Measurements from ENCODE around the gene C15orf40.

Gene C15orf40

GRCh38 chr15:82995076-82995475 lies 16.4 kb downstream of the C15orf40 start:
- Histone ChIP-seq H3K9me3 (ENCODE audit: control insufficient read depth, low read length) (no peaks in the 10 kb centered on the region), H3K27ac (ENCODE audit: low read depth, low read length, severe bottlenecking) (no peak overlapping the region), H3K36me3 (ENCODE audit: control insufficient read depth, insufficient read depth, low read length) (peaks cover 11% of the 10 kb centered on the region), H3K4me3 (ENCODE audit: extremely low read depth, insufficient read depth, low read length, poor library complexity, severe bottlenecking) (no peak overlapping the region), H3K4me1 (ENCODE audit: control insufficient read depth, insufficient read depth, low read length, poor library complexity, severe bottlenecking) (peaks cover 4% of the 10 kb centered on the region)
- WGBS, 2 experiments (ENCODE audit: insufficient coverage in 2 of 2): 92 to 93% methylated on average over 2 of the region's 2 CpGs

- no peaks in the 10 kb centered on the region for H3K9me3 ChIP-seq (ENCODE audit: control insufficient read depth, low read length)
- 85 to 96% methylated on average over 4 of the region's 4 CpGs for WGBS, 2 experiments (ENCODE audit: insufficient coverage in 2 of 2)
- H3K4me3 ChIP-seq (ENCODE audit: extremely low read depth, insufficient read depth, low read length, poor library complexity, severe bottlenecking): no peak overlapping the region
- peaks cover 4% of the 10 kb centered on the region for H3K4me1 ChIP-seq (ENCODE audit: control insufficient read depth, insufficient read depth, low read length, poor library complexity, severe bottlenecking)
- H3K36me3 ChIP-seq (ENCODE audit: control insufficient read depth, insufficient read depth, low read length): peaks cover 21% of the 10 kb centered on the region
- H3K27ac ChIP-seq (ENCODE audit: low read depth, low read length, severe bottlenecking): no peak overlapping the region
These were observed 18.3 kb downstream of the C15orf40 start for GRCh38 chr15:82993144-82993543.

GRCh38 chr15:82992436-82992998 lies 18.9 kb downstream of the C15orf40 start:
- Histone ChIP-seq H3K9me3 (ENCODE audit: control insufficient read depth, low read length) (no peaks in the 10 kb centered on the region), H3K36me3 (ENCODE audit: control insufficient read depth, insufficient read depth, low read length) (peaks cover 27% of the 10 kb centered on the region), H3K4me3 (ENCODE audit: extremely low read depth, insufficient read depth, low read length, poor library complexity, severe bottlenecking) (no peak overlapping the region), H3K4me1 (ENCODE audit: control insufficient read depth, insufficient read depth, low read length, poor library complexity, severe bottlenecking) (peaks cover 4% of the 10 kb centered on the region), H3K27ac (ENCODE audit: low read depth, low read length, severe bottlenecking) (no peak overlapping the region)
- 100% methylated on average over 1 of the region's 3 CpGs; no CpG with 5 or more reads in 1 of the 2 experiments for WGBS, 2 experiments (ENCODE audit: insufficient coverage in 2 of 2)

- Histone ChIP-seq H3K4me3 (ENCODE audit: extremely low read depth, insufficient read depth, low read length, poor library complexity, severe bottlenecking) (peak overlapping the region; percentile 88), H3K36me3 (ENCODE audit: control insufficient read depth, insufficient read depth, low read length) (peaks cover 25% of the 10 kb centered on the region), H3K27ac (ENCODE audit: low read depth, low read length, severe bottlenecking) (peak overlapping the region; percentile 25), H3K4me1 (ENCODE audit: control insufficient read depth, insufficient read depth, low read length, poor library complexity, severe bottlenecking) (no peaks in the 10 kb centered on the region), H3K9me3 (ENCODE audit: control insufficient read depth, low read length) (no peaks in the 10 kb centered on the region)
- WGBS, 2 experiments (ENCODE audit: insufficient coverage in 2 of 2): 4 to 6% methylated on average over 5 to 9 of the region's 12 CpGs
These were observed 25.0 kb downstream of the C15orf40 start for GRCh38 chr15:82986442-82986780.

- Histone ChIP-seq H3K27ac (ENCODE audit: low read depth, low read length, severe bottlenecking) (peak within 1 kb of the TSS; percentile 25), H3K9me3 (ENCODE audit: control insufficient read depth, low read length) (no peaks in the 10 kb centered on the region), H3K4me3 (ENCODE audit: extremely low read depth, insufficient read depth, low read length, poor library complexity, severe bottlenecking) (peak within 1 kb of the TSS; percentile 88), H3K4me1 (ENCODE audit: control insufficient read depth, insufficient read depth, low read length, poor library complexity, severe bottlenecking) (no peaks in the 10 kb centered on the region), H3K36me3 (ENCODE audit: control insufficient read depth, insufficient read depth, low read length) (peaks cover 20% of the 10 kb centered on the region)
- 7 to 8% methylated on average over 34 to 45 of the region's 45 CpGs for WGBS, 2 experiments (ENCODE audit: insufficient coverage in 2 of 2)
These were observed 25.6 kb downstream of the C15orf40 start, which contains the start of gene RAMAC for GRCh38 chr15:82985688-82986441. Gene RAMAC, plus strand, starts transcription at chr15:82986210. Its CDS starts 2,809 bp downstream, at chr15:82989019.

GRCh38 chr15:82980981-82981380 lies 30.5 kb downstream of the C15orf40 start:
- Histone ChIP-seq H3K9me3 (ENCODE audit: control insufficient read depth, low read length) (no peaks in the 10 kb centered on the region), H3K4me1 (ENCODE audit: control insufficient read depth, insufficient read depth, low read length, poor library complexity, severe bottlenecking) (no peaks in the 10 kb centered on the region)
- WGBS, 2 experiments (ENCODE audit: insufficient coverage in 2 of 2): 57 to 70% methylated on average over 1 of the region's 2 CpGs

GRCh38 chr15:82979726-82980125 lies 31.7 kb downstream of the C15orf40 start:
- no peaks in the 10 kb centered on the region for H3K36me3 ChIP-seq (ENCODE audit: control insufficient read depth, insufficient read depth, low read length)
- 90 to 100% methylated on average over 1 of the region's 1 CpG for WGBS, 2 experiments (ENCODE audit: insufficient coverage in 2 of 2)
- no peak overlapping the region for H3K27ac ChIP-seq (ENCODE audit: low read depth, low read length, severe bottlenecking)
- no peaks in the 10 kb centered on the region for H3K9me3 ChIP-seq (ENCODE audit: control insufficient read depth, low read length)
- H3K4me3 ChIP-seq (ENCODE audit: extremely low read depth, insufficient read depth, low read length, poor library complexity, severe bottlenecking): no peak overlapping the region
- no peaks in the 10 kb centered on the region for H3K4me1 ChIP-seq (ENCODE audit: control insufficient read depth, insufficient read depth, low read length, poor library complexity, severe bottlenecking)

More at GRCh38 chr15:82980981-82981380, 30.5 kb downstream of the C15orf40 start:
- no peak overlapping the region for H3K4me3 ChIP-seq (ENCODE audit: extremely low read depth, insufficient read depth, low read length, poor library complexity, severe bottlenecking)
- no peak overlapping the region for H3K27ac ChIP-seq (ENCODE audit: low read depth, low read length, severe bottlenecking)
- no peaks in the 10 kb centered on the region for H3K36me3 ChIP-seq (ENCODE audit: control insufficient read depth, insufficient read depth, low read length)

- Histone ChIP-seq H3K9me3 (ENCODE audit: control insufficient read depth, low read length) (no peaks in the 10 kb centered on the region), H3K36me3 (ENCODE audit: control insufficient read depth, insufficient read depth, low read length) (no peaks in the 10 kb centered on the region), H3K4me1 (ENCODE audit: control insufficient read depth, insufficient read depth, low read length, poor library complexity, severe bottlenecking) (no peaks in the 10 kb centered on the region), H3K4me3 (ENCODE audit: extremely low read depth, insufficient read depth, low read length, poor library complexity, severe bottlenecking) (no peak overlapping the region), H3K27ac (ENCODE audit: low read depth, low read length, severe bottlenecking) (no peak overlapping the region)
- WGBS, 2 experiments (ENCODE audit: insufficient coverage in 2 of 2): 100% methylated on average over 1 to 2 of the region's 5 CpGs
These were observed 33.0 kb downstream of the C15orf40 start for GRCh38 chr15:82978438-82978837.

- H3K36me3 ChIP-seq (ENCODE audit: control insufficient read depth, insufficient read depth, low read length): no peaks in the 10 kb centered on the region
- H3K4me1 ChIP-seq (ENCODE audit: control insufficient read depth, insufficient read depth, low read length, poor library complexity, severe bottlenecking): no peaks in the 10 kb centered on the region
- no peaks in the 10 kb centered on the region for H3K9me3 ChIP-seq (ENCODE audit: control insufficient read depth, low read length)
- no peak overlapping the region for H3K4me3 ChIP-seq (ENCODE audit: extremely low read depth, insufficient read depth, low read length, poor library complexity, severe bottlenecking)
- no CpG with 5 or more reads among the region's 1 CpG for WGBS, 2 experiments (ENCODE audit: insufficient coverage in 2 of 2)
- H3K27ac ChIP-seq (ENCODE audit: low read depth, low read length, severe bottlenecking): no peak overlapping the region
These were observed 34.4 kb downstream of the C15orf40 start for GRCh38 chr15:82977076-82977475.

GRCh38 chr15:82972990-82973389 lies 38.4 kb downstream of the C15orf40 start:
- H3K4me3 ChIP-seq (ENCODE audit: extremely low read depth, insufficient read depth, low read length, poor library complexity, severe bottlenecking): no peak overlapping the region
- no peaks in the 10 kb centered on the region for H3K9me3 ChIP-seq (ENCODE audit: control insufficient read depth, low read length)
- no peak overlapping the region for H3K27ac ChIP-seq (ENCODE audit: low read depth, low read length, severe bottlenecking)
- no peaks in the 10 kb centered on the region for H3K4me1 ChIP-seq (ENCODE audit: control insufficient read depth, insufficient read depth, low read length, poor library complexity, severe bottlenecking)
- WGBS, 2 experiments (ENCODE audit: insufficient coverage in 2 of 2): 100% methylated on average over 1 of the region's 1 CpG; no CpG with 5 or more reads in 1 of the 2 experiments
- H3K36me3 ChIP-seq (ENCODE audit: control insufficient read depth, insufficient read depth, low read length): no peaks in the 10 kb centered on the region

Data from mesodermal cell (in vitro differentiated cells).